H1 (cell line): ENCODE measurements around the gene ADTRP. TPM values are rescaled to one million over a fixed set of nuclear protein-coding genes. Genes with fewer than 3 reads are reported as not detected.

Source experiments
- CTCF ChIA-PET: fragments of 300-600 bp; sonication (Branson Sonifier 250); formaldehyde crosslinking; loops from one replicate; lab custom pipeline; 2021; ENCODE audit not compliant: partially characterized antibody; lab: Charles Lee
- POLR2A ChIA-PET: fragments of 300-600 bp; sonication (Branson Sonifier 250); formaldehyde crosslinking; loops from one replicate; lab custom pipeline; 2021; ENCODE audit warnings: inconsistent platforms; ENCODE audit not compliant: partially characterized antibody; lab: Charles Lee
- DNase-seq, 2 experiments: peaks; one replicate each; pipeline versions ENCODE4 v3.0.0 to v3.0.0-alpha.2; 2010 to 2022; ENCODE audit warnings: low spot score in 2 of 2, low read depth in 1 of 2, mixed read lengths in 1 of 2
- FAIRE-seq: peaks from 2 replicates; lab custom pipeline; 2011; peaks lifted over from hg19 to GRCh38; lab: Jason Lieb, UNC
- H2AFZ ChIP-seq: 2 replicates; pipeline ENCODE4 v1.8.1; 2012; ENCODE audit warnings: low read length, inconsistent platforms
- H2AK5ac ChIP-seq: 2 replicates; pipeline ENCODE4 v1.6.1; 2013; ENCODE audit warnings: low read depth, low read length
- H2BK120ac ChIP-seq: replicated peaks from 2 replicates; pipeline ENCODE3; 2013; ENCODE audit warnings: low read depth, low read length, inconsistent platforms
- H2BK12ac ChIP-seq: 2 replicates; pipeline ENCODE4 v1.6.1; 2013; ENCODE audit warnings: low read depth, low read length
- H2BK15ac ChIP-seq: 2 replicates; pipeline ENCODE4 v1.6.1; 2013; ENCODE audit warnings: low read length
- H2BK20ac ChIP-seq: 2 replicates; pipeline ENCODE4 v1.6.1; 2013; ENCODE audit warnings: low read length
- H2BK5ac ChIP-seq: 2 replicates; pipeline ENCODE4 v1.6.1; 2013; ENCODE audit warnings: low read depth, low read length
- H3K14ac ChIP-seq: 2 replicates; pipeline ENCODE4 v1.6.1; 2013; ENCODE audit warnings: inconsistent platforms; ENCODE audit not compliant: insufficient read length
- H3K18ac ChIP-seq: 2 replicates; pipeline ENCODE4 v1.6.1; 2013; ENCODE audit warnings: low read length; ENCODE audit errors: extremely low read depth
- H3K23ac ChIP-seq: 2 replicates; pipeline ENCODE4 v1.6.1; 2013; ENCODE audit warnings: inconsistent platforms; ENCODE audit not compliant: insufficient read length
- H3K23me2 ChIP-seq: 2 replicates; pipeline ENCODE4 v1.6.1; 2013; ENCODE audit warnings: low read depth, low read length
- H3K27ac ChIP-seq: 2 replicates; pipeline ENCODE4 v1.6.1; 2011; ENCODE audit warnings: low read depth, low read length, inconsistent platforms
- H3K27me3 ChIP-seq, 4 experiments: replicated peaks in 1 of 4; 1 replicate in 1 of 4; 2 replicates in 3 of 4; pipeline versions ENCODE4 v1.6.1 to v1.8.1; 2011 to 2013; ENCODE audit warnings: low read length in 3 of 4, mild to moderate bottlenecking in 3 of 4, inconsistent platforms in 2 of 4, mixed read lengths in 2 of 4, moderate library complexity in 1 of 4; ENCODE audit not compliant: control insufficient read depth in 3 of 4, insufficient read depth in 3 of 4; ENCODE audit errors: extremely low read depth in 1 of 4
- H3K36me3 ChIP-seq, 4 experiments: 2 replicates each; pipeline versions ENCODE4 v1.6.1 to v1.8.1; 2011 to 2013; ENCODE audit warnings: mild to moderate bottlenecking in 4 of 4, low read length in 3 of 4, moderate library complexity in 2 of 4, control low read depth in 1 of 4, inconsistent platforms in 1 of 4; ENCODE audit not compliant: insufficient read depth in 4 of 4, control insufficient read depth in 2 of 4
- H3K4ac ChIP-seq: replicated peaks from 2 replicates; pipeline ENCODE3; 2013; ENCODE audit warnings: low read length, low read depth, mixed read lengths, inconsistent platforms; ENCODE audit not compliant: insufficient read length
- H3K4me1 ChIP-seq, 4 experiments: replicated peaks in 1 of 4; 1 replicate in 1 of 4; 2 replicates in 3 of 4; pipeline versions ENCODE4 v1.6.1 to v1.8.1; 2011 to 2013; ENCODE audit warnings: low read length in 3 of 4, inconsistent platforms in 2 of 4, mixed read lengths in 1 of 4; ENCODE audit not compliant: insufficient read depth in 4 of 4, control insufficient read depth in 3 of 4
- H3K4me2 ChIP-seq, 2 experiments: 2 replicates each; pipeline versions ENCODE4 v1.6.1 to v1.8.1; 2011 to 2013; ENCODE audit warnings: low read depth in 2 of 2, low read length in 2 of 2, control low read depth in 1 of 2, inconsistent platforms in 1 of 2, mild to moderate bottlenecking in 1 of 2; ENCODE audit not compliant: insufficient read depth in 1 of 2
- H3K4me3 ChIP-seq, 4 experiments: fragments of 200-600, 300-600 bp in 1 of 4; sonication (generic), shearing (Covaris generic), sonication (Bioruptor Twin) in 1 of 4; 2 replicates each; pipeline versions ENCODE4 v1.5.1 to v1.8.1; 2011 to 2016; ENCODE audit warnings: low read length in 4 of 4, low read depth in 3 of 4, control low read depth in 2 of 4, inconsistent platforms in 2 of 4, mild to moderate bottlenecking in 2 of 4, mixed read lengths in 1 of 4, moderate library complexity in 1 of 4; ENCODE audit not compliant: insufficient read depth in 2 of 4; ENCODE audit errors: extremely low read depth in 1 of 4
- H3K56ac ChIP-seq: replicated peaks from 2 replicates; pipeline ENCODE3; 2013; ENCODE audit warnings: low read depth, mild to moderate bottlenecking, mixed read lengths, low read length, inconsistent platforms; ENCODE audit not compliant: insufficient read length
- H3K79me1 ChIP-seq: 2 replicates; pipeline ENCODE4 v1.6.1; 2013; ENCODE audit warnings: low read depth, low read length, control low read depth
- H3K79me2 ChIP-seq, 2 experiments: 2 replicates each; pipeline versions ENCODE4 v1.6.1 to v1.8.1; 2012 to 2013; ENCODE audit warnings: low read length in 2 of 2, mild to moderate bottlenecking in 2 of 2, inconsistent platforms in 1 of 2; ENCODE audit not compliant: insufficient read depth in 2 of 2, control insufficient read depth in 1 of 2
- H3K9ac ChIP-seq, 4 experiments: replicated peaks in 1 of 4; 1 replicate in 1 of 4; 2 replicates in 3 of 4; pipeline versions ENCODE4 v1.6.1 to v1.8.1; 2011 to 2013; ENCODE audit warnings: low read depth in 3 of 4, low read length in 3 of 4, control low read depth in 2 of 4, mild to moderate bottlenecking in 2 of 4, moderate library complexity in 2 of 4, inconsistent platforms in 1 of 4; ENCODE audit errors: extremely low read depth in 1 of 4
- H3K9me3 ChIP-seq, 2 experiments: 2 replicates each; pipeline versions ENCODE4 v1.6.1 to v1.8.1; 2012 to 2013; ENCODE audit warnings: mild to moderate bottlenecking in 2 of 2, moderate library complexity in 2 of 2, control low read depth in 1 of 2, inconsistent platforms in 1 of 2, low read depth in 1 of 2, low read length in 1 of 2, mixed read lengths in 1 of 2; ENCODE audit not compliant: insufficient read depth in 2 of 2
- H4K20me1 ChIP-seq, 2 experiments: replicated peaks in 1 of 2; 2 replicates each; pipeline versions ENCODE3 to v1.8.1; 2011 to 2013; ENCODE audit warnings: inconsistent platforms in 2 of 2, low read length in 2 of 2, mild to moderate bottlenecking in 1 of 2; ENCODE audit not compliant: insufficient read depth in 2 of 2, control insufficient read depth in 1 of 2
- H4K5ac ChIP-seq: 2 replicates; pipeline ENCODE4 v1.6.1; 2013; ENCODE audit warnings: low read length, low read depth, mixed read lengths, inconsistent platforms; ENCODE audit not compliant: insufficient read length
- H4K8ac ChIP-seq: 2 replicates; pipeline ENCODE4 v1.8.0; 2013; ENCODE audit warnings: mild to moderate bottlenecking, moderate library complexity, low read length, inconsistent platforms; ENCODE audit not compliant: insufficient read depth; ENCODE audit errors: extremely low read depth
- H4K91ac ChIP-seq: replicated peaks from 2 replicates; pipeline ENCODE3; 2013; ENCODE audit warnings: low read length, mixed read lengths, inconsistent platforms; ENCODE audit not compliant: insufficient read length
- CBX5 ChIP-seq: fragments of 300-800, 300-1000 bp; sonication (generic); IDR thresholded peaks from 2 replicates; pipeline ENCODE4 v1.7.1; 2016; ENCODE audit warnings: antibody characterized with exemption, low read length, low read depth
- CEBPB ChIP-seq: IDR thresholded peaks from 2 replicates; pipeline ENCODE4 v1.6.1; 2012; ENCODE audit warnings: low read depth, low read length
- CHD2 ChIP-seq: IDR thresholded peaks from 2 replicates; pipeline ENCODE4 v1.6.1; 2012; ENCODE audit warnings: low read length, improper control_type of control experiment
- EZH2 ChIP-seq: fragments of 200-600 bp; sonication (generic); IDR thresholded peaks from 2 replicates; pipeline ENCODE4 v1.7.1; 2012; ENCODE audit warnings: low read depth, mild to moderate bottlenecking, moderate library complexity, low read length, inconsistent platforms; ENCODE audit not compliant: severe bottlenecking
- FOSL1 ChIP-seq: IDR thresholded peaks from 2 replicates; pipeline ENCODE4 v1.6.1; 2011; ENCODE audit warnings: mild to moderate bottlenecking, low read depth, low read length, moderate library complexity; ENCODE audit not compliant: insufficient read depth
- HDAC2 ChIP-seq, 2 experiments: fragments of 300-600 bp in 1 of 2; sonication (generic) in 1 of 2; IDR thresholded peaks; 2 replicates each; pipeline ENCODE4 v1.6.1; 2011 to 2012; ENCODE audit warnings: low read depth in 2 of 2, low read length in 2 of 2, mild to moderate bottlenecking in 2 of 2, moderate library complexity in 2 of 2, borderline replicate concordance in 1 of 2, inconsistent platforms in 1 of 2
- KDM1A ChIP-seq: fragments of 200-600, 300-600 bp; sonication (generic); IDR thresholded peaks from 2 replicates; pipeline ENCODE4 v1.7.1; 2016; ENCODE audit warnings: mild to moderate bottlenecking, low read length, borderline replicate concordance
- NANOG ChIP-seq: IDR thresholded peaks from 2 replicates; pipeline ENCODE4 v1.6.1; 2011; ENCODE audit warnings: low read length, low read depth, mild to moderate bottlenecking, inconsistent platforms; ENCODE audit not compliant: insufficient read depth, poor library complexity, severe bottlenecking
- POU5F1 ChIP-seq: IDR thresholded peaks from 2 replicates; pipeline ENCODE4 v1.6.1; 2011; ENCODE audit warnings: low read depth, mild to moderate bottlenecking, low read length, moderate library complexity
- RFX5 ChIP-seq: IDR thresholded peaks from 2 replicates; pipeline ENCODE4 v1.6.1; 2011; ENCODE audit warnings: low read depth, low read length, improper control_type of control experiment, borderline replicate concordance
- SUZ12 ChIP-seq: fragments of 200-600 bp; sonication (generic); IDR thresholded peaks from 2 replicates; pipeline ENCODE4 v1.6.1; 2012; ENCODE audit warnings: mild to moderate bottlenecking, inconsistent platforms, low read length, moderate library complexity, mixed read lengths
- ZNF274 ChIP-seq: IDR thresholded peaks from 2 replicates; pipeline ENCODE4 v1.7.0; 2012; ENCODE audit warnings: low read length, borderline replicate concordance; ENCODE audit errors: extremely low read depth
- WGBS, 2 experiments: shearing (Covaris generic) in 1 of 2; methylation state at CpG; one replicate each; pipeline versions ENCODE4 v1.1.6 to v1.1.7; 2013 to 2015; ENCODE audit warnings: low lambda C conversion rate in 2 of 2, mixed read lengths in 2 of 2, inconsistent platforms in 1 of 2, low coverage in 1 of 2, missing lambda C conversion rate in 1 of 2; ENCODE audit not compliant: insufficient replicate concordance in 2 of 2, insufficient coverage in 1 of 2, insufficient read length in 1 of 2; ENCODE audit errors: extremely low coverage in 1 of 2, missing lambda C conversion rate in 1 of 2; 5-methylcytosine and 5-hydroxymethylcytosine counted together
- polyA plus RNA-seq, 7 experiments: library from polyadenylated mRNA; depleted of rRNA in 3 of 7; stranded (reverse) in 5 of 7; unstranded in 2 of 7; fragments of >200 nt in 5 of 7; fragments of 200-250 nt in 2 of 7; gene quantifications; 1 replicate in 5 of 7; 2 replicates in 1 of 7; 4 replicates in 1 of 7; pipeline versions ENCODE4 v1.2.1 to v1.2.3, GENCODE V29; 2011 to 2013; ENCODE audit warnings: missing spikeins in 2 of 7, mixed read lengths in 2 of 7
- total RNA-seq: library from RNA; stranded (reverse); fragmentation: NEBNext Ultra II Directional; extraction: Animal tissue kit (Norgen Biotek cat#: 25700); gene quantifications from 2 replicates; pipeline ENCODE4 v1.2.1, GENCODE V29; 2021
- TF ChIP-seq, protein P1 (sequence below): IDR thresholded peaks from 2 replicates; pipeline ENCODE4 v1.6.1; 2012; ENCODE audit warnings: inconsistent platforms

Gene ADTRP
- total and polyA plus RNA-seq, 2 of the 8 experiments (the other 6 are each of a cell fraction or from before 2014, with no cell fraction given), result 0.08 to 0.45 TPM

DNA sequence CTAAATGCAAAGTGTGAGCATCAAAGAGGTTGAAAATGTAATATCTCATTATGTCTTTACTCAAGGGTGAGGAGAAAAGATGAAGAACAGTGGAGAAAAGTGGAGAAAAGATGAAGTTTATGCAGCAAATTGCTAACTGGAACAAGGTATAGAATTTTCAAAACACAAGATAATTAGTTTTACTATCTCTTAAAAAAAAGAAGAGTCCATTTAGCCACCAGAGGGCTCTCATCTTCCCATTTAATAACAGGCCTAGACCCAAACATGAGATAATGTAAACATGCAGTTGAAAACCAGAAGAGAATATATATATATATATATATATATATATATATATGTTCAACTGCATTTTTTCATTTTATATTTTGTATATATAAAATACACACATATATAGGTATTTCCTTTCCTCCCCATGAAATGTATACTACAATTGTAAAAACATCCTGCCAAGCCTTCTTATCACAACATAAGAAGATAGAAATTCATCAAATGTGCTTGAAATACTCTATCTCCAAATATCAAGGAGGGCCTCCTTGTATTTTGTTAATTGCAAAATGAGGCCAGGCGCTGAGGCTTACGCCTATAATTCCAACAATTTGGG, 78.4 kb downstream of the ADTRP start:
- CTCF ChIA-PET, result interaction anchor here (0.7 to 2.7 kb wide), 12 partner anchors 9 to 587 kb away, joined by 3 to 11 read pairs (median 4); no protein-coding TSS in a partner anchor
- WGBS, 2 experiments, result 89% methylated on average over 2 of the region's 2 CpGs; no CpG with 5 or more reads in 1 of the 2 experiments
- DNase-seq, result no peak
- no peak for TF ChIP-seq SUZ12
- TF ChIP-seq FOSL1, result no peak
- no peak for TF ChIP-seq CEBPB
- no peak for TF ChIP-seq KDM1A
- TF ChIP-seq HDAC2 (IDR thresholded peaks at IDR 0.05; ENCODE audit: borderline replicate concordance in 1 of 2, low read depth in 2 of 2, low read length in 2 of 2), result no peak
- TF ChIP-seq NANOG, result no peak
- no peak for TF ChIP-seq RFX5
- TF ChIP-seq EZH2, result no peak
- TF ChIP-seq ZNF274, result no peak
- TF ChIP-seq CBX5, result no peak
- TF ChIP-seq POU5F1, result no peak
- TF ChIP-seq, protein P1, sequence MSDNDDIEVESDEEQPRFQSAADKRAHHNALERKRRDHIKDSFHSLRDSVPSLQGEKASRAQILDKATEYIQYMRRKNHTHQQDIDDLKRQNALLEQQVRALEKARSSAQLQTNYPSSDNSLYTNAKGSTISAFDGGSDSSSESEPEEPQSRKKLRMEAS, result no peak
- TF ChIP-seq CHD2, result no peak

More for the DNA sequence above, 78.4 kb downstream of the ADTRP start:
- no peak overlapping the region for H3K18ac ChIP-seq
- no peaks in the 10 kb centered on the region for H3K36me3 ChIP-seq
- H3K23ac ChIP-seq, result no peak overlapping the region
- H3K23me2 ChIP-seq, result no peaks in the 10 kb centered on the region
- no peak for FAIRE-seq
- no peak overlapping the region for H4K91ac ChIP-seq
- no peak overlapping the region for H3K14ac ChIP-seq
- no peak overlapping the region for H2BK120ac ChIP-seq
- H3K4me1 ChIP-seq, result no peaks in the 10 kb centered on the region
- no peak overlapping the region for H3K4me3 ChIP-seq
- H3K4ac ChIP-seq, result no peak overlapping the region
- no peaks in the 10 kb centered on the region for H3K79me1 ChIP-seq
- POLR2A ChIA-PET, result no interaction called here
- H3K56ac ChIP-seq, result no peak overlapping the region
- no peak overlapping the region for H2AFZ ChIP-seq
- H2BK20ac ChIP-seq, result no peak overlapping the region
- H2AK5ac ChIP-seq, result no peak overlapping the region
- no peak overlapping the region for H2BK15ac ChIP-seq
- H2BK5ac ChIP-seq, result no peak overlapping the region
- no peak overlapping the region for H4K8ac ChIP-seq
- H3K27me3 ChIP-seq, result no peaks in the 10 kb centered on the region
- no peaks in the 10 kb centered on the region for H4K20me1 ChIP-seq
- no peak overlapping the region for H2BK12ac ChIP-seq
- no peak overlapping the region for H4K5ac ChIP-seq
- no peak overlapping the region for H3K9ac ChIP-seq
- H3K79me2 ChIP-seq, result no peaks in the 10 kb centered on the region
- H3K9me3 ChIP-seq, result no peaks in the 10 kb centered on the region
- H3K4me2 ChIP-seq, result no peak overlapping the region
- H3K27ac ChIP-seq, result no peak overlapping the region
